Measurements from ENCODE around the gene SMAD7.

DNA sequence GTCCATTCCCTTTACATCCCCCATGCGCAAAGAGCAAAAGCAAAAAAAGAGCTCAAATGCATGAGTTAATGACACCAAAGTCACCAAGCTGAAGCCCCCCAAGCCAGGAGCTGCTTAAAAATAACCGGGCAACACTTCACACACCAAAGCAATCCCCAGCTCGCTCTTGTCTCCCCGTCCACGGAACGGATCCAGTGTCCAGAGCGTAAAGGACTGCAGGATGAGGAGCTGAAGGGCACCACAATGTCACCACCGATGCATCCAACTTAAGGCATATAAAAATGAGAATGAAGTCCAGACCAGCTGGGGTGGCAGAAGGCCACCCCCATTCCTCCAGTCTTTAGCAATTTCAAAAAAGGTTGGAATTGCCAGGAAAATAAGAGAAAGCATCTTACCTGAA lies 8.7 kb downstream of the SMAD7 start:
- TF ChIP-seq CTCF (conservative IDR thresholded peaks at IDR 0.05) (no peak), EZH2 (IDR thresholded peaks at IDR 0.05; ENCODE audit: low read depth) (no peak)
